AG08395 (cell line): ENCODE data around the gene ZNF165.
A peak's percentile ranks its signal among the peaks of the same experiment; 100 is the strongest.
"Not testable (repeated sequence)": the region's sequence is repeated elsewhere in the genome, so short reads cannot be mapped to it uniquely, and the experiment has no call there.

Source experiments
- DNase-seq: peaks from one replicate; pipeline ENCODE4 v3.0.0; 2012; ENCODE audit warnings: mixed read lengths, low spot score

Gene ZNF165

GRCh38 chr6:28121876-28122275, 41.5 kb downstream of the ZNF165 start:
- DNase-seq = no peak

GRCh38 chr6:28122283-28122682, 41.9 kb downstream of the ZNF165 start:
- DNase-seq = not testable (repeated sequence)

GRCh38 chr6:28124350-28124970, 44.1 kb downstream of the ZNF165 start, which contains the start of gene ZSCAN16:
TSS of gene ZSCAN16 (plus strand) at chr6:28124609. CDS start at chr6:28125444, 835 bp downstream.
- DNase-seq = peak; percentile 89

- DNase-seq = no peak
Measured at GRCh38 chr6:28124971-28125353, 44.6 kb downstream of the ZNF165 start.

GRCh38 chr6:28125401-28125800, 45.0 kb downstream of the ZNF165 start:
- no peak for DNase-seq

- peak; percentile 25 for DNase-seq
Measured at GRCh38 chr6:28134015-28134414, 53.6 kb downstream of the ZNF165 start.

- no peak for DNase-seq
Measured at GRCh38 chr6:28134716-28135115, 54.3 kb downstream of the ZNF165 start.

- DNase-seq = no peak
Measured at GRCh38 chr6:28135393-28135792, 55.0 kb downstream of the ZNF165 start.

- DNase-seq = peak; percentile 90
Measured at GRCh38 chr6:28136585-28137504, 56.5 kb downstream of the ZNF165 start.

- no peak for DNase-seq
Measured at GRCh38 chr6:28137505-28137981, 57.2 kb downstream of the ZNF165 start.
